Left renal cortex interstitium (tissue), 4 donors: ENCODE results near the gene USP40. TPM values are rescaled to one million over a fixed set of nuclear protein-coding genes. Genes with fewer than 3 reads are reported as not detected.

ENCODE experiments used
- DNase-seq, 4 donors: peaks; one replicate each; pipeline ENCODE4 v3.0.0-alpha.2; 2013; ENCODE audit warnings: low read depth in 4 of 4, low spot score in 2 of 4, missing footprints in 1 of 4
- polyA plus RNA-seq, 4 donors: library from polyadenylated mRNA; unstranded; fragments of 120-200 nt; gene quantifications; one replicate each; pipeline ENCODE4 v1.2.1, GENCODE V29; 2013; ENCODE audit not compliant: insufficient read length in 4 of 4

Gene USP40
- polyA plus RNA-seq, 4 donors = 40.8 to 58.8 (median 46.3) TPM

- DNase-seq = no peak
Measured at GRCh38 chr2:233556881-233557736, 9.5 kb downstream of the USP40 start.

DNA sequence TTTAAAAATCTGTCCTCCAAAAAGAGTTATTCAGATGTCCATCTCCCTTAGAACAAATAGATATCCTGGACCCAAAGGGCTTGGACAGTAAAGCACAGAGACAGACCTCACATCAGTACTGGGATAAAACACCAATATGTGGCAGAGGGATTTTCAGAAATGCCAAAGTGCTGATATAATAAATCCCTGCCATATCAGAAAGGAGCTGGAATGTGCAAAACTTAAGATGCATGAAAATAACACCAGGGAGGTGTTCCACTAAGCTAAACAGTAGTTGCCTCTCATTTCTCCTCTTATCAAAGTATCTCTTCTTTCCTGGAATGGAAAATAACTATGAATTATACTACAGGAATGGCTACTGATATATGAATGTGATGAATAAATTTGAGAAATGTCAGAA lies 13.2 kb downstream of the USP40 start:
- no peak for DNase-seq

- no peak for DNase-seq
Measured at GRCh38 chr2:233551491-233551890, 15.1 kb downstream of the USP40 start.

DNA sequence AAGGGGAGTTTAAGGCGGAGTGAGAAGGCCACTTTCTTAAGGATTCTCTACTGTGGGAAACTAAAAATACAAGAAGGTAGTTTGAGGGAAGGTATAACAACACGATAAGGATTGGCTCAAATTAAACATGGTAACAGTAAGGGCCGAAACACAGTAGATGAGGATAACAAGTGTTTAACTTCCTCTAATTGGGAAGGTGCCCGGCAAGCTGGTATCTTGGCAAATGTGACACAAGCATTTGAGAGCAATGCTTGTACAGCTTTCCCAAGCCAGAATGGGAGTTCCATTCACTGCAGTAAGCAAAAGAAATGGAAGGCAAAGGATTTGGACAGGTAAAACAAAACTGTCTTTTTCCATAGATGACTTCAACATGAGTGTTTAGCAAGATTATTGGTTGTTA lies 19.8 kb downstream of the USP40 start:
- no peak for DNase-seq

- no peak for DNase-seq
Measured at GRCh38 chr2:233546101-233546500, 20.5 kb downstream of the USP40 start.

- peak in 3 of 4 donors; percentile 50 to 63 (median 58) for DNase-seq
Measured at GRCh38 chr2:233544200-233544610, 22.4 kb downstream of the USP40 start.

DNA sequence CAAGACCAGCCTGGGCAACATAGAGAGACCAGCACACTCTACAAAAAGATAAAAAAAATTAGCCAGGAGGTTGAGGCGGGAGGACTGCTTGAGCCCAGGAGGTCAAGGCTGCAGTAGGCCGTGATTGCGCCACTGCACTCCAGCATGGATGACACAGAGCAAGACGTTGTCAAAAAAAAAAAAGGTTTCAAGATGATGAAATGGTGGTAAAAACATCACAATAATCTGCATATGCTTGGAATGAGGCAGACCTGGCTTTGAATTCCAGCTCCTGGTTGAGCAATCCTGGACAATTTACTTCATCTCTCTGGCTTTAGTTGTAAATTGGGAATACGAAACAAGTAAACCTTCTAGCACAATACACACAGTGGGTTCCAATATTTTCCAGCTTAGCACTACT lies 24.1 kb downstream of the USP40 start:
- no peak for DNase-seq

- DNase-seq = no peak
Measured at GRCh38 chr2:233538741-233539140, 27.8 kb downstream of the USP40 start.

- DNase-seq = no peak
Measured at GRCh38 chr2:233535271-233535670, 31.3 kb downstream of the USP40 start.

DNA sequence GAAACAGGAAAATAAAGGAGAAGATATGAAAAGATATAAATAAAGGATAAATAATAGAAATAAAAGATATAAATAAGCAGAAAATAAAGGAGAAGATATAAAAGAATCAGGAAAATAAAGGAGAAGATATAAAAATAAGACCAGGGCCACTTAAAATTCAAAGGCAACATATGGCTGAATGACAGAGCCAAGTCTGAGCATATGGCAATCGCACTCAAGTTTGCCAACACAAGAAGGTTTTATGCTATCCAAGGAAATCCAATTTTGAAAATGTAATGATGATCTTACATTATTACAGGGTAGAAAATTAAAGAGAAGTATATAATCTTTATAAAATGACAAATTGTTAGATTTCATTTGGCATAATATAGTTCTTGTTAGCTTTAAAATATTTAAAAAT lies 33.6 kb downstream of the USP40 start:
- DNase-seq = no peak

DNA sequence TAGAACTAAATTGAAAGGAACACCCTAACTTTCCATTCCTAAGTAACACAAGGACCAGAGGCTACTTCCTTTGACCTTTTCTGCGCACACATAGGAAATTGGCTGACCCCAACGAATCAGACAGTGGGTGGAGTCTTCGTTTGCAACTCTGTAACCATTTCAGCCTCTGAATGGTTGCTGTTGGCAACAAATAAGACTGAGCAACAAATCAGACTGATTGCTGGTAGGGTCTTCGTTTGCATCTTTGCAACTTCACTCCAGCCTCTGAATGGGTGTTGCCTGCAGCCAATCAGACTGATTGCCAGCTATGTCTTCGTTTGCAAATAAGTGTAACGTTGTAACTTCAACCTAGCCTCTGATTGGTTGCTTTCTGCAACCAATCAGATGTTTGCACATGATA lies 34.6 kb downstream of the USP40 start:
- no peak for DNase-seq

DNA sequence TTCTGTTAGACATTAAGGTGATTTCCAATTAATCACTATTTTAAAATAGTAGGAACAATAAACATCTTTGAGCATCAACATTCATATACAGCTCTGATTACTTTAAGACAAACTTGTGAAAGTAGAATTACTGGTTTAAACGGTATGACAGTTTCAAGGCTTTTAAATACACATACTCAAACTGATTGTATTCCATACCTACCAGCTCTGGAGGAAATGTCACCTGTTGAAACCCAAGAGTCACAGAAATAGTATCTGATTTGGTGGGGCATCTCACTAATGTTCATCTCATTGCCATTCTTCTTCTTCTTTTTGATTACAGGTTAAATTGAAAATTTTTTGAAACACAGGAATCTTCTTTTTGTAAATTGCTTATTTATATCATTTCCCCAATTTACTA lies 36.2 kb downstream of the USP40 start:
- DNase-seq = no peak

GRCh38 chr2:233528182-233528581 lies 38.4 kb downstream of the USP40 start:
- no peak for DNase-seq

DNA sequence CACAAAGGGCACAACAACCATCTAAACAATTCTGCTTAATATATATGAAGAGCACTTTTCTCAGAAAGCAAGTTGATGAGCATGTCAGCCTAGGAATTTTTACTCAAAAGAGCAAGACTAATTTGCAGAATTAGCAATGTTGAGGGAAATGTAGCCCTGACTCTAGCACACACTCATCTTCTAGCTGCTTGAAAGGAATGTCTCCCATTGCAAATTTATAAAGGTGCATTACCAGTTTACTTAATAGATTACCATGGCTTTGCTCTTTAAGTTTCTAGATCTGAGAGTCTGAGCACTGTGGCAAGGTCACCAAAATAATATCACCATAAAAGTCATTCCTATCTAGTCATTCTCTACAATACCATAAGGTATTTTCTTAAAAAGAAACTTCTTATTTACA lies 40.8 kb downstream of the USP40 start:
- no peak for DNase-seq

DNA sequence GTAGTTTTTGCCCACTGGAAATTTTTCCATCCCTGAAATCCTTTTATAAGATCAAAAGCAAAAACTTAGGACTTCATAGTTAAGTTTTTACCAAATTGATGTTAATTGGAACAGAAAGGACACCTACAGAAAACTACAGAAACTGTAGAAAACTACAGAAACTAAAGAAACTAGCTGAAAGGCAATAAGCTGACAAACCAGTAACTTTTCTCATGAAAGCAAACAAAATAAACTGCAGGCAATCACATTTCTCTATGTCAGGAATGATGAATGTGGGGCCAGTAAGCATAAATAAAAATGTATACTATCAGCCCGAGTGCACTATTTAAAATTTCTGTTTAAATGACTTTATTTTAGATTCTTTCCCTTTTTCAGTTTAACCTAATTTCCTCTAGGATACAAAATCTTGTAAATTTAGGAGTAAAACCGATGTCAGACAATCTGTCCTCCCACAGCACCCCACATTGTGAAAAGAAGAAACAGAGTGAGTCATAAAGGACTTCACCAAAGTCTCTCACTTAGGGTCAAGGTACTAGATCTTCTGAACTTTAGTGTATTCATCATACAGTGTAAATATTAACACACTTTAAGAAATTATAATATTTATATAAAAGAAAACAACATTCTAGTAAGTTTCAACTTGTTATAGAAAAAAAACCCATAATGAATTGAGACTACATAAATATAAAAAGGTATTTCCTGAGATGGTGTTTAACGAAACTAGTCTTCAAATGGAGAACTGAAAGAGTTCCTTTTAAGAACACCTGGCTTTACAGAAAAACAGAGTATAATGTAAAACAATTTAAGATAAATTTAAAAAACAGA lies 46.6 kb downstream of the USP40 start:
- no peak for DNase-seq

DNA sequence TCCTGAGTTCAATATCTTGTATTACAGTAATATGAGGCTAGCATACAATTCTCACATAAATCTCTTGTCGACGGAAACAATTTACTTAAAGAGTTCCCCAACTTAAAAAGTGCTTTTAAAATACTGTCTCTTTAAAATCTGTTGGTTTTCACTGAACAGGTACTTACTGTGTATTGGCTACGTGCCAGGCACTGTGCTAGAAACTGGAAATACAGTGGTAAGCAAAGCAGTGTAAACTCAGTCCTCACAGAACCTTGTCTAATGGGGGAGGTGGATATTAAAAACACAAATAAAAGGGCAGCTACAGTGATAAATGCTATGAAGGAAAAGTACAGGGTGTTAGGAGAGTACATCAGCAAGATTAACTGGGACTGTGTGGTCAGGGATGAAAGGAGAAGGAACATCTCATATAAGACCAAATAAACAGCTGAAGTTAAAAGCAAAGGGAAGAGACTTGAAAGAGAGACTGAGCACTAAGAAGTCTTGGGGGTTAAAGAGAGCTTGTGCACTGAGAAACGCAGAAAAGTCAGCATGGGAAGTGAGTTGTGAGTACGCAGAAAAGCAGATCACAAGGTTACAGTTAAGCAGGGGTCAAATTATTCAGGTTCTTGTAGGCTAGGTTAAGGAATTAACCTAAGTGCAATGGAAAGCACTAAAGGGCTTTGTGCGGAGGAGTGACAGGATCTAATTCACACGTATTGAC lies 52.5 kb downstream of the USP40 start:
- DNase-seq = no peak

DNA sequence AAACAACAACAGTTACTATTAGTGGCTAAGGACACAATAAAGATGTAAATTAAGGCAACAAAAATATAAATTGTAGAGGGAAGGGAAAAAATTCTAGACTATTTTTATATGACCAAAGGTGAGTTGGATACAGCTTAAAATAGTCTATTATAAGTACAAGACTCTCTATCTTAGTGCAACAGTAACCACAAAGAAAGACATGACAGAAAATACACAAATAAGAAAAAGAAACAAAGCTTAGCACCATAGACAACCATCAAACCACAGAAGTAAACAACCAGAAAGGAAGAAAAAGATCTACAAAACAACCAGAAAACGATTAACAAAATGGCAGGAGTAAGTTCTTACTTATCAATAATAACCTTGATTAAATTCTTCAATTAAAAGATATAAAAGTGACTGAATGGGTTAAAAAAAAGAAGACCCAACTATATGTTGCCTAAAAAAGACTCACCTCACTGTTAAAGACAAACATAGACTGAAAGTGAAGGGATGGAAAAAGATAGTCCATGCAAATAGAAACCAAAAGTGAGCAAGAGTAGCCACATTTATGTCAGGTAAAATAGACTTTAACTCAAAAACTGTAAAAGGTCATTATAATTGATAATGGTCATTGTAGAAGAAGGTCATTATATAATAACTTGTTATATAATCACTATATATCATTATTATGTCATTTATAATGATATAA lies 62.5 kb downstream of the USP40 start:
- no peak for DNase-seq

- DNase-seq = no peak
Measured at GRCh38 chr2:233503481-233503880, 63.1 kb downstream of the USP40 start.

- DNase-seq = no peak
Measured at GRCh38 chr2:233501198-233502076, 65.1 kb downstream of the USP40 start.

DNA sequence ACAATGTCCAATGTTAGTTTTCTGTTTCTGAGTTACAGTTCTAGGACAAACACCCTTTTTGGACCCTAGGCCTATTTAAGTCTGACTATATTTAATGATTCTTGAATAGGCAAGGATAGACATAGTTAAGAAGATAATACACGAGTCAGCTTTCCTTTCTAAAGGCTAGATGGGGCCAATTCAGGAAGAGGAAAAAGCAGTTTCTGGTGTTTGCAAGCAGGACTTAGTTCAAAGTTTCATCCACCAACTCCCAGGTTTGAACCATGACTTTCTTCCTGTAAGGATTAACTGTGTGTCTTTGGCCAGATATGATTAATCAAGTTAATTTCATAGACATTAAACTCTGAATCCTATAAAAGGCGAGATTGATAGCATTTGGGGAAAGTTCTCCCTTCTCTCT lies 66.7 kb downstream of the USP40 start:
- DNase-seq = no peak
